HepG2 (cell line): ENCODE results near the gene CST11.

Experiments used
- BHLHE40 ChIP-seq: IDR thresholded peaks from 2 replicates; pipeline ENCODE4 v1.6.1; 2011; ENCODE audit warnings: low read length, improper control_type of control experiment
- CTCF ChIP-seq: sonication (generic); formaldehyde crosslinking; IDR thresholded peaks from 2 replicates; pipeline ENCODE4 v1.5.0; 2020; ENCODE audit warnings: mild to moderate bottlenecking, missing genetic modification reagents, moderate library complexity
- EP300 ChIP-seq, 3 experiments: sonication (generic) in 1 of 3; formaldehyde crosslinking in 1 of 3; IDR thresholded peaks; 2 replicates each; pipeline versions ENCODE4 v1.5.1 to v1.6.1; 2011 to 2020; ENCODE audit warnings: low read depth in 2 of 3, low read length in 2 of 3, borderline replicate concordance in 1 of 3, improper control_type of control experiment in 1 of 3, mild to moderate bottlenecking in 1 of 3, missing genetic modification reagents in 1 of 3, moderate library complexity in 1 of 3
- HNRNPK ChIP-seq: fragments of 200-400 bp; formaldehyde crosslinking; IDR thresholded peaks from 2 replicates; pipeline ENCODE4 v1.6.1; 2018; ENCODE audit warnings: low read length, low read depth, moderate library complexity, mild to moderate bottlenecking; ENCODE audit not compliant: poor library complexity, severe bottlenecking
- HOXA5 ChIP-seq: sonication (generic); formaldehyde crosslinking; IDR thresholded peaks from 2 replicates; pipeline ENCODE4 v1.4.0; 2020; ENCODE audit warnings: missing genetic modification reagents
- KAT2B ChIP-seq: fragments of 150-350 bp; IDR thresholded peaks from 2 replicates; pipeline ENCODE4 v1.6.1; 2014; ENCODE audit warnings: low read depth, low read length, borderline replicate concordance
- MTF1 ChIP-seq: sonication (generic); formaldehyde crosslinking; IDR thresholded peaks from 2 replicates; pipeline ENCODE4 v1.5.0; 2020; ENCODE audit warnings: missing genetic modification reagents
- POLR2AphosphoS5 ChIP-seq: IDR thresholded peaks from 2 replicates; pipeline ENCODE4 v1.6.1; 2012; ENCODE audit warnings: low read depth, low read length
- SPEN ChIP-seq: sonication (generic); formaldehyde crosslinking; IDR thresholded peaks from 2 replicates; pipeline ENCODE4 v1.5.1; 2020; ENCODE audit warnings: low read depth, mild to moderate bottlenecking, missing genetic modification reagents
- ZBTB4 ChIP-seq: sonication (generic); formaldehyde crosslinking; IDR thresholded peaks from 2 replicates; pipeline ENCODE4 v1.4.0; 2020; ENCODE audit warnings: missing genetic modification reagents, mild to moderate bottlenecking, borderline replicate concordance
- ZKSCAN8 ChIP-seq: IDR thresholded peaks from 2 replicates; pipeline ENCODE4 v1.6.1; 2016; ENCODE audit warnings: borderline replicate concordance, missing genetic modification reagents, missing compliant biosample characterization
- ZNF589 ChIP-seq: sonication (generic); formaldehyde crosslinking; conservative IDR thresholded peaks from 2 replicates; pipeline ENCODE4 v1.8.0; 2022; ENCODE audit warnings: mild to moderate bottlenecking, moderate library complexity, missing genetic modification reagents

GRCh38 chr20:23442436-23442835, 10.2 kb downstream of the CST11 start:
- TF ChIP-seq MTF1 (CRISPR knock-in tag) (no peak), BHLHE40 (no peak), ZKSCAN8 (CRISPR knock-in tag) (no peak), KAT2B (no peak), HOXA5 (CRISPR knock-in tag) (no peak), EP300 (IDR thresholded peaks at IDR 0.05; ENCODE audit: low read depth in 2 of 2, low read length in 2 of 2) (no peak), EP300 (CRISPR knock-in tag; IDR thresholded peaks at IDR 0.05; ENCODE audit: borderline replicate concordance) (no peak), POLR2AphosphoS5 (no peak), ZNF589 (CRISPR knock-in tag) (no peak), HNRNPK (no peak), CTCF (no peak), ZBTB4 (no peak), SPEN (no peak)
